Nephron (organoid): ENCODE measurements around the gene C10orf120.

ENCODE experiments used
- H3K27ac Mint-ChIP-seq, 3 experiments: 2 replicates each; pipeline ENCODE4 v1.8.0; 2020; ENCODE audit warnings: mixed read lengths in 3 of 3, mild to moderate bottlenecking in 2 of 3, moderate library complexity in 1 of 3
- H3K27me3 Mint-ChIP-seq: 2 replicates; pipeline ENCODE4 v1.8.0; 2021; ENCODE audit warnings: low read depth, mild to moderate bottlenecking, moderate library complexity, mixed read lengths
- H3K36me3 Mint-ChIP-seq: 2 replicates; pipeline ENCODE4 v1.8.0; 2020; ENCODE audit warnings: low read depth, mixed read lengths
- H3K4me1 Mint-ChIP-seq: 2 replicates; pipeline ENCODE4 v1.8.0; 2020; ENCODE audit warnings: mixed read lengths
- H3K4me3 Mint-ChIP-seq, 3 experiments: 2 replicates each; pipeline ENCODE4 v1.8.0; 2020; ENCODE audit warnings: mild to moderate bottlenecking in 3 of 3, mixed read lengths in 3 of 3, moderate library complexity in 2 of 3
- H3K9me3 Mint-ChIP-seq: 2 replicates; pipeline ENCODE4 v1.8.0; 2020; ENCODE audit warnings: mixed read lengths
- CTCF ChIP-seq, 3 experiments: fragments of 200-600 bp; sonication (generic); IDR thresholded peaks; one replicate each; pipeline ENCODE4 v1.5.0; 2021; ENCODE audit warnings: antibody characterized with exemption in 3 of 3; ENCODE audit not compliant: unreplicated experiment in 3 of 3

The C10orf120 gene

GRCh38 chr10:122664501-122664900 lies 35.1 kb downstream of the C10orf120 start:
- Mint-ChIP-seq H3K4me3 (no peak overlapping the region), H3K36me3 (no peaks in the 10 kb centered on the region), H3K9me3 (no peaks in the 10 kb centered on the region), H3K27me3 (peaks cover 27% of the 10 kb centered on the region), H3K4me1 (no peaks in the 10 kb centered on the region), H3K27ac (no peak overlapping the region)
- TF ChIP-seq CTCF (IDR thresholded peaks at IDR 0.05; ENCODE audit: unreplicated experiment in 3 of 3), result no peak

DNA sequence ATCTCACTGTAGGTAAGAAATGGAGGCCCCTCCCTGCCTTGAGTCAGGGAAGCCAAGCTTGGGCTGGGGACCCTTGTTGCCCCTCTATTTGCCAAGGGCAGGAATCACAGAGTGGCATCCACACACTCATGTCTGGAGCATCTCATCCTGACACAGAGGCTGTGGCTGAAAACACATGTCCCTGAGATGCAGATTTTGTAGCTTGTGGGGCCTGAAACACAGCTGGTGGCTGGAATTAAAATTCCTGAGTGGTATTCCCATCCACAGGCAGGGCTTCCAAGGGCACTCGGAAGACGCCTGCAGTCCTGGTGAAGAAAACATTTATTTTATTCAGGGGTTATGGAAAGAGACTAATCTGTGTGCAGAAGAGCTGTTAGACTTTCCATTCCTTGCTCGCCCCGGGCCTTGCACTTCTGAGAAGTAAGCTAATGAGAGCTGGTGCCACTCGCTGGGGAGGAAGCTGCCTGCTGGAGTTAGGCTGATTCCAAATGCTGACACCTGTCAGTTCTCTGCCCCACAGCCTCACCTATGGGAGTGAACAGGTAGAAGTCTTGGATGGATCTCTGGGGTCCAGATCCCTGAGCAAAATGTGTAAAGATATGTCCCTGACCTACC lies 36.0 kb downstream of the C10orf120 start:
- no peaks in the 10 kb centered on the region for H3K36me3 Mint-ChIP-seq
- H3K4me1 Mint-ChIP-seq, result no peaks in the 10 kb centered on the region
- no peaks in the 10 kb centered on the region for H3K9me3 Mint-ChIP-seq
- no peak overlapping the region for H3K27ac Mint-ChIP-seq
- no peak overlapping the region for H3K4me3 Mint-ChIP-seq
- no peak for TF ChIP-seq CTCF (IDR thresholded peaks at IDR 0.05; ENCODE audit: unreplicated experiment in 3 of 3)
- H3K27me3 Mint-ChIP-seq, result peaks cover 27% of the 10 kb centered on the region

GRCh38 chr10:122662231-122662630 lies 37.4 kb downstream of the C10orf120 start:
- Mint-ChIP-seq H3K9me3 (no peaks in the 10 kb centered on the region), H3K4me1 (no peaks in the 10 kb centered on the region)

GRCh38 chr10:122660696-122661095 lies 39.0 kb downstream of the C10orf120 start:
- no peak for TF ChIP-seq CTCF (IDR thresholded peaks at IDR 0.05; ENCODE audit: unreplicated experiment in 3 of 3)
- H3K27me3 Mint-ChIP-seq, result peaks cover 19% of the 10 kb centered on the region
- H3K9me3 Mint-ChIP-seq, result no peaks in the 10 kb centered on the region
- H3K4me3 Mint-ChIP-seq, result no peak overlapping the region
- no peaks in the 10 kb centered on the region for H3K36me3 Mint-ChIP-seq
- H3K4me1 Mint-ChIP-seq, result no peaks in the 10 kb centered on the region
- H3K27ac Mint-ChIP-seq, result no peak overlapping the region

More at GRCh38 chr10:122662231-122662630, 37.4 kb downstream of the C10orf120 start:
- no peak overlapping the region for H3K4me3 Mint-ChIP-seq
- peaks cover 24% of the 10 kb centered on the region for H3K27me3 Mint-ChIP-seq
- no peak overlapping the region for H3K27ac Mint-ChIP-seq
- H3K36me3 Mint-ChIP-seq, result no peaks in the 10 kb centered on the region
- no peak for TF ChIP-seq CTCF (IDR thresholded peaks at IDR 0.05; ENCODE audit: unreplicated experiment in 3 of 3)

DNA sequence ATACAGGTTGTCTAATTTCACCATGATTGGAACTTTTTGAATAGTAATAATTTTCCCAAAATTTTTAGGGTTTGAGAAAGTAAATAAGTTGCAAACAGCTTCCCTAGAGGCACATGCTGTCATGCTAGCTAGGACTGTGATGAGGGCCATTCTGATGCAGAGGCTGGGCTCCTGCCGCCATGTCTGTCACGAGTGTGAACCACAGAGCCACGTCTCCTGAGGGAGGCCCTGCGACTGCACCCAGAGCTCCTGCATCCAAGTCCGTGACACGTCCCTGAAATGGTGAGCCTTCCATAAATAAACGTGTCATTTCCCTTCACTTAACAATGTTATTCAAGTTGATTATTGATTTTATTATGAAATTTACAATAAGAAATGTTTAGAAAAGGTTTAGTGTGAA lies 40.0 kb downstream of the C10orf120 start:
- Mint-ChIP-seq H3K4me3 (no peak overlapping the region), H3K9me3 (no peaks in the 10 kb centered on the region), H3K4me1 (no peaks in the 10 kb centered on the region), H3K27me3 (peaks cover 18% of the 10 kb centered on the region), H3K27ac (no peak overlapping the region), H3K36me3 (no peaks in the 10 kb centered on the region)
- no peak for TF ChIP-seq CTCF (IDR thresholded peaks at IDR 0.05; ENCODE audit: unreplicated experiment in 3 of 3)

- Mint-ChIP-seq H3K27ac (no peak overlapping the region), H3K27me3 (peaks cover 13% of the 10 kb centered on the region), H3K36me3 (no peaks in the 10 kb centered on the region), H3K9me3 (no peaks in the 10 kb centered on the region), H3K4me3 (no peak overlapping the region), H3K4me1 (no peaks in the 10 kb centered on the region)
- TF ChIP-seq CTCF (IDR thresholded peaks at IDR 0.05; ENCODE audit: unreplicated experiment in 3 of 3), result no peak
Measured at GRCh38 chr10:122659126-122659525, 40.5 kb downstream of the C10orf120 start.
